RWPE2 (cell line): Measurements from ENCODE around the gene GPR171.

Experiments
- ATAC-seq: fragments of 200-7000 bp; cut with Tn5 transposase; 3 replicates; pipeline ENCODE4 v1.9.1; 2021; ENCODE audit warnings: low read depth
- DNase-seq: peaks from one replicate; pipeline ENCODE4 v3.0.0-alpha.2; 2020; ENCODE audit warnings: low spot score
- H3K27ac ChIP-seq: fragments of 450-650 bp; 2 replicates; pipeline ENCODE4 v1.5.1; 2017; ENCODE audit warnings: mild to moderate bottlenecking; ENCODE audit not compliant: poor library complexity, severe bottlenecking
- H3K27me3 ChIP-seq: fragments of 250-450 bp; sonication (Bioruptor Pico); 2 replicates; pipeline ENCODE4 v1.5.1; 2021; ENCODE audit warnings: mild to moderate bottlenecking, moderate library complexity; ENCODE audit not compliant: insufficient read depth, poor library complexity, severe bottlenecking
- H3K36me3 ChIP-seq: fragments of 250-450 bp; sonication (Bioruptor Pico); 2 replicates; pipeline ENCODE4 v1.5.1; 2020; ENCODE audit warnings: low read depth, mild to moderate bottlenecking, moderate library complexity
- H3K4me1 ChIP-seq: fragments of 250-450 bp; sonication (Bioruptor Pico); 2 replicates; pipeline ENCODE4 v1.5.1; 2021; ENCODE audit warnings: mild to moderate bottlenecking, moderate library complexity; ENCODE audit not compliant: insufficient read depth, poor library complexity, severe bottlenecking
- H3K4me3 ChIP-seq: fragments of 250-450 bp; sonication (Bioruptor Pico); 2 replicates; pipeline ENCODE4 v1.5.1; 2021; ENCODE audit warnings: mild to moderate bottlenecking, moderate library complexity; ENCODE audit not compliant: severe bottlenecking
- H3K9me3 ChIP-seq: fragments of 250-450 bp; sonication (Bioruptor Pico); 2 replicates; pipeline ENCODE4 v1.5.1; 2021; ENCODE audit warnings: mild to moderate bottlenecking, moderate library complexity; ENCODE audit not compliant: severe bottlenecking
- TF ChIP-seq, protein P1 (sequence below): fragments of 450-650 bp; IDR thresholded peaks from one replicate; pipeline ENCODE4 v1.5.1; 2017; ENCODE audit warnings: mild to moderate bottlenecking, moderate library complexity; ENCODE audit not compliant: poor library complexity, severe bottlenecking

Gene GPR171

GRCh38 chr3:151168269-151169094 lies 34.5 kb downstream of the GPR171 start:
- Histone ChIP-seq H3K36me3 (no peaks in the 10 kb centered on the region), H3K27me3 (no peaks in the 10 kb centered on the region), H3K27ac (no peak overlapping the region), H3K9me3 (no peaks in the 10 kb centered on the region), H3K4me3 (no peak overlapping the region), H3K4me1 (no peaks in the 10 kb centered on the region)
- TF ChIP-seq, protein P1, sequence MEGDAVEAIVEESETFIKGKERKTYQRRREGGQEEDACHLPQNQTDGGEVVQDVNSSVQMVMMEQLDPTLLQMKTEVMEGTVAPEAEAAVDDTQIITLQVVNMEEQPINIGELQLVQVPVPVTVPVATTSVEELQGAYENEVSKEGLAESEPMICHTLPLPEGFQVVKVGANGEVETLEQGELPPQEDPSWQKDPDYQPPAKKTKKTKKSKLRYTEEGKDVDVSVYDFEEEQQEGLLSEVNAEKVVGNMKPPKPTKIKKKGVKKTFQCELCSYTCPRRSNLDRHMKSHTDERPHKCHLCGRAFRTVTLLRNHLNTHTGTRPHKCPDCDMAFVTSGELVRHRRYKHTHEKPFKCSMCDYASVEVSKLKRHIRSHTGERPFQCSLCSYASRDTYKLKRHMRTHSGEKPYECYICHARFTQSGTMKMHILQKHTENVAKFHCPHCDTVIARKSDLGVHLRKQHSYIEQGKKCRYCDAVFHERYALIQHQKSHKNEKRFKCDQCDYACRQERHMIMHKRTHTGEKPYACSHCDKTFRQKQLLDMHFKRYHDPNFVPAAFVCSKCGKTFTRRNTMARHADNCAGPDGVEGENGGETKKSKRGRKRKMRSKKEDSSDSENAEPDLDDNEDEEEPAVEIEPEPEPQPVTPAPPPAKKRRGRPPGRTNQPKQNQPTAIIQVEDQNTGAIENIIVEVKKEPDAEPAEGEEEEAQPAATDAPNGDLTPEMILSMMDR = peak; percentile 91
- DNase-seq (peak; percentile 64), ATAC-seq (peak; percentile 93)

GRCh38 chr3:151166161-151166560 lies 36.9 kb downstream of the GPR171 start:
- no peak for DNase-seq
- TF ChIP-seq, protein P1 = no peak

GRCh38 chr3:151165226-151165625 lies 37.8 kb downstream of the GPR171 start:
- Histone ChIP-seq H3K4me1 (no peaks in the 10 kb centered on the region), H3K27me3 (no peaks in the 10 kb centered on the region), H3K27ac (no peak overlapping the region), H3K9me3 (no peaks in the 10 kb centered on the region), H3K36me3 (no peaks in the 10 kb centered on the region), H3K4me3 (no peak overlapping the region)
- DNase-seq (no peak), ATAC-seq (no peak)
- TF ChIP-seq, protein P1 = no peak

More at GRCh38 chr3:151166161-151166560, 36.9 kb downstream of the GPR171 start:
- no peak for ATAC-seq
- no peaks in the 10 kb centered on the region for H3K4me1 ChIP-seq
- no peak overlapping the region for H3K4me3 ChIP-seq
- H3K9me3 ChIP-seq = no peaks in the 10 kb centered on the region
- H3K27me3 ChIP-seq = no peaks in the 10 kb centered on the region
- no peak overlapping the region for H3K27ac ChIP-seq
- no peaks in the 10 kb centered on the region for H3K36me3 ChIP-seq

DNA sequence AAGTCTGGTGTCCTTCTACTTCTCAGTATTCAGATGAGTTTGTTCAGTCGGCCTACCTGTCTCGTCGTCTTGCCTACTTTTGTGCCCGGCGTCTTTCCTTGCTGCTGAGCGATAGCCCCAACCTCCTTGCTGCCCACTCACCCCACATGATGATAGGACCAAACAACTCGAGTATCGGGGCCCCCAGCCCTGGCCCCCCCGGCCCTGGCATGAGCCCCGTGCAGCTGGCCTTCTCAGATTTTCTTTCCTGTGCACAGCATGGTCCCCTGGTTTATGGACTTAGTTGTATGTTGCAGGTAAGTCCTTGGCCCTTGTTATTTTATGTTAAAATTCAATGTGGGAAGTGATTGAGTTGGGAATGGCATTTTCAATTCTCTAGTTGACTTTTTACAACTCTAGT lies 43.2 kb downstream of the GPR171 start:
- H3K27ac ChIP-seq = no peak overlapping the region
- no peak for ATAC-seq
- DNase-seq = no peak
- no peaks in the 10 kb centered on the region for H3K27me3 ChIP-seq
- H3K9me3 ChIP-seq = no peaks in the 10 kb centered on the region
- no peaks in the 10 kb centered on the region for H3K36me3 ChIP-seq
- no peaks in the 10 kb centered on the region for H3K4me1 ChIP-seq
- H3K4me3 ChIP-seq = no peak overlapping the region
- TF ChIP-seq, protein P1 = no peak

DNA sequence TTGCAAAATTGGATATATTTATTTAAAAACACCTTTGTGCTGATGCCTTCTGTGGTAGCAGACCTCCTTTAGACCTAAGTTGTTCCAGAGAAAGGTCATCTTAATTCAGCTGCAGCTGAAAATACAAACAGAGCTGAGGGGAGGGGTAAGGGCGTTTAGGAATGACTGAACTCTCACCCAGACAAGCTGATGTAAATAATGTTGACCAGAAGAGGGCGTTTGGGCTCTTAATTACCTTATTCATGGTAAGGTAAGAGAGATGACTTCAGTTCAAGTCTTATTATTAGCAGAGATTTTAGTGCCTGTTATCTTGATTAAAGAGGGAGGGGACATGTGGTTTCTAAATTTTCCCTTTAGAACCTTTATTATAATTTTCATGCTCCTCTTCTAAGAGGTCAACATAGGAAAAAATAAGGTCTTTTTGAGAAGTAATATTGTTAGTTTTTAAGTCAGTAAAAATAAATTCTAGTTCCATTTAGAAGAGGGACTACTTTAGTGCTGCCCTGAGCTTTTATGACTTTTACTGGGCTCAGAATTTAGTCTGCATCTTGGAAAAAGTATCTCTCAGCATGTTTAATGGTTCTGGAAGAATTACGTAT lies 46.3 kb downstream of the GPR171 start:
- no peaks in the 10 kb centered on the region for H3K36me3 ChIP-seq
- no peaks in the 10 kb centered on the region for H3K27me3 ChIP-seq
- H3K9me3 ChIP-seq = no peaks in the 10 kb centered on the region
- ATAC-seq (peak; percentile 75), DNase-seq (no peak)
- TF ChIP-seq, protein P1 = peak; percentile 85
- H3K4me3 ChIP-seq = no peak overlapping the region
- H3K4me1 ChIP-seq = no peaks in the 10 kb centered on the region
- no peak overlapping the region for H3K27ac ChIP-seq
